MM.1S (cell line): Measurements from ENCODE around the gene RHOBTB1.

ENCODE experiments used
- DNase-seq: peaks from one replicate; pipeline ENCODE4 v3.0.0-alpha.2; 2015
- H2AFZ ChIP-seq: fragments of 300-600 bp; sonication (generic); 2 replicates; pipeline ENCODE4 v1.6.0; 2016; ENCODE audit warnings: antibody characterized with exemption, low read length
- H3F3A ChIP-seq: fragments of 300-600 bp; sonication (generic); 2 replicates; pipeline ENCODE4 v1.6.1; 2016; ENCODE audit warnings: mild to moderate bottlenecking, antibody characterized with exemption, low read length, moderate library complexity, mixed read lengths; ENCODE audit not compliant: insufficient read depth
- H3K27ac ChIP-seq: fragments of 300-600 bp; sonication (generic); 2 replicates; pipeline ENCODE4 v1.5.1; 2016; ENCODE audit warnings: mild to moderate bottlenecking, low read length
- H3K27me3 ChIP-seq: fragments of 300-600 bp; sonication (generic); replicated peaks from 2 replicates; pipeline ENCODE4 v1.6.0; 2016; ENCODE audit warnings: low read length; ENCODE audit not compliant: insufficient read depth
- H3K36me3 ChIP-seq: fragments of 300-600 bp; sonication (generic); replicated peaks from 2 replicates; pipeline ENCODE4 v1.6.1; 2016; ENCODE audit warnings: mild to moderate bottlenecking, low read length, mixed read lengths; ENCODE audit not compliant: insufficient read depth
- H3K4me1 ChIP-seq: fragments of 300-600 bp; sonication (generic); 2 replicates; pipeline ENCODE4 v1.6.1; 2016; ENCODE audit warnings: low read length, mixed read lengths
- H3K4me2 ChIP-seq: fragments of 300-600 bp; sonication (generic); 2 replicates; pipeline ENCODE4 v1.6.0; 2016; ENCODE audit warnings: low read depth, low read length
- H3K4me3 ChIP-seq: fragments of 300-600 bp; sonication (generic); 2 replicates; pipeline ENCODE4 v1.5.1; 2016; ENCODE audit warnings: low read length, mixed read lengths
- H3K79me2 ChIP-seq: fragments of 300-600 bp; sonication (generic); 2 replicates; pipeline ENCODE4 v1.6.1; 2016; ENCODE audit warnings: mixed run types, low read length, mixed read lengths
- H3K9ac ChIP-seq: fragments of 300-600 bp; sonication (generic); 2 replicates; pipeline ENCODE4 v1.6.1; 2016; ENCODE audit warnings: low read length, mixed read lengths
- H3K9me2 ChIP-seq: fragments of 300-600 bp; sonication (generic); replicated peaks from 2 replicates; pipeline ENCODE4 v1.6.1; 2016; ENCODE audit warnings: mild to moderate bottlenecking, low read length, mixed read lengths; ENCODE audit not compliant: insufficient read depth
- H3K9me3 ChIP-seq: fragments of 300-600 bp; sonication (generic); replicated peaks from 2 replicates; pipeline ENCODE4 v1.6.1; 2016; ENCODE audit warnings: mild to moderate bottlenecking, low read length, mixed read lengths; ENCODE audit not compliant: insufficient read depth
- H4K20me1 ChIP-seq: fragments of 300-600 bp; sonication (generic); 2 replicates; pipeline ENCODE4 v1.6.1; 2016; ENCODE audit warnings: mild to moderate bottlenecking, low read length, moderate library complexity, mixed read lengths; ENCODE audit not compliant: insufficient read depth
- EZH2 ChIP-seq: fragments of 300-600 bp; sonication (generic); optimal IDR thresholded peaks from 2 replicates; pipeline ENCODE3; 2017; ENCODE audit warnings: low read depth, mild to moderate bottlenecking, antibody characterized with exemption, low read length, mixed read lengths
- EZH2phosphoT487 ChIP-seq: fragments of 300-600 bp; sonication (generic); IDR thresholded peaks from 2 replicates; pipeline ENCODE4 v1.6.1; 2018; ENCODE audit warnings: antibody characterized with exemption, low read length
- TF ChIP-seq, protein P1 (sequence below): fragments of 300-600 bp; sonication (generic); IDR thresholded peaks from 2 replicates; pipeline ENCODE4 v1.5.1; 2016; ENCODE audit warnings: antibody characterized with exemption, low read length, mixed read lengths

Gene RHOBTB1

DNA sequence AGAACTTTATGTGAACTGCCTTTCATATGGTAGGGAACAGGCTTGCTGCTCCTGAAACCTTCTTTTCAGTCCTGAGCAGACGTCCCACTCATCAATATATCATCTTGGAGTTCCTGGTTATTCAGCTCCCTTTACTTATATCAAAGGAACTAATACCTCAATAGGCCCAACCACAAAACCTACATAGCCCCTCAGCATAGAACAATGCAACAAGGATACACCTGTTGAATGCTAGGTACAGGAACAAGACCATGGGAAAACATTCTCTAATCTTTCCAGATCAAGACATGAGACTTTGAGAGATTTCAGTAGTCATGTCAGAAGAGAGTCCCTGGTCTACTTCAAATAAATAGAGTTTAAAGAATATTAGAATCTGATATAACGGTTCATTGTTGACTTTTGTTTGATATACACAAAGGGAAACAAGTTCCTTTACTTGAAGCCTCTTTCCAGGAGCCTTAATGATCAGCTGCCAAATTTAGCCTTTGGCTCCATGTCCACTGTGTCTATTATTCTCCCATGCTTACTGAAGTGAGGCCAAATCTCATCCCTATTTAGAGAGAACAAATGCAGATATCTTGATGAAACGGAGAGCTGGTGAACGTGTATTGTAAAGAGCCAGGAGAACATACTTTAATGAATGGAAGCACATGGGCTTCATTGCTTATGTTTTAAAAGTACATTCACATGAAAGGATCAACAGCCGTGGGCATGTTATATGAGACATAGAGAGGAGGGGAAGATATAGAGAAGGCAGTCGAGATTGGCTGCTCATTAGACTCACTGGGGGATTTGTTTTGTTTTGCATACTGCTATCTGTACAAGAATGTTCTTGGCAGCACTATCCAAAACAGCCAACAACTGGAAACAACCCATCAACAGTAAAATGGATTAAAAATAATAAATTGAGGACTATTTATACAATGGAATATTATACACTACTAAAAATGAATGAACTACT lies 9.5 kb downstream of the RHOBTB1 start:
- H3K27me3 ChIP-seq = no peaks in the 10 kb centered on the region
- no peak overlapping the region for H2AFZ ChIP-seq
- H4K20me1 ChIP-seq = no peaks in the 10 kb centered on the region
- H3K4me2 ChIP-seq = no peak overlapping the region
- H3K9ac ChIP-seq = no peak overlapping the region
- H3K9me3 ChIP-seq = no peaks in the 10 kb centered on the region
- no peaks in the 10 kb centered on the region for H3F3A ChIP-seq
- H3K79me2 ChIP-seq = no peaks in the 10 kb centered on the region
- no peak for TF ChIP-seq EZH2
- TF ChIP-seq, protein P1, sequence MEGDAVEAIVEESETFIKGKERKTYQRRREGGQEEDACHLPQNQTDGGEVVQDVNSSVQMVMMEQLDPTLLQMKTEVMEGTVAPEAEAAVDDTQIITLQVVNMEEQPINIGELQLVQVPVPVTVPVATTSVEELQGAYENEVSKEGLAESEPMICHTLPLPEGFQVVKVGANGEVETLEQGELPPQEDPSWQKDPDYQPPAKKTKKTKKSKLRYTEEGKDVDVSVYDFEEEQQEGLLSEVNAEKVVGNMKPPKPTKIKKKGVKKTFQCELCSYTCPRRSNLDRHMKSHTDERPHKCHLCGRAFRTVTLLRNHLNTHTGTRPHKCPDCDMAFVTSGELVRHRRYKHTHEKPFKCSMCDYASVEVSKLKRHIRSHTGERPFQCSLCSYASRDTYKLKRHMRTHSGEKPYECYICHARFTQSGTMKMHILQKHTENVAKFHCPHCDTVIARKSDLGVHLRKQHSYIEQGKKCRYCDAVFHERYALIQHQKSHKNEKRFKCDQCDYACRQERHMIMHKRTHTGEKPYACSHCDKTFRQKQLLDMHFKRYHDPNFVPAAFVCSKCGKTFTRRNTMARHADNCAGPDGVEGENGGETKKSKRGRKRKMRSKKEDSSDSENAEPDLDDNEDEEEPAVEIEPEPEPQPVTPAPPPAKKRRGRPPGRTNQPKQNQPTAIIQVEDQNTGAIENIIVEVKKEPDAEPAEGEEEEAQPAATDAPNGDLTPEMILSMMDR = no peak
- TF ChIP-seq EZH2phosphoT487 = no peak
- DNase-seq = no peak
- no peaks in the 10 kb centered on the region for H3K36me3 ChIP-seq
- H3K4me3 ChIP-seq = no peak overlapping the region
- no peaks in the 10 kb centered on the region for H3K4me1 ChIP-seq
- no peaks in the 10 kb centered on the region for H3K9me2 ChIP-seq
- no peak overlapping the region for H3K27ac ChIP-seq

DNA sequence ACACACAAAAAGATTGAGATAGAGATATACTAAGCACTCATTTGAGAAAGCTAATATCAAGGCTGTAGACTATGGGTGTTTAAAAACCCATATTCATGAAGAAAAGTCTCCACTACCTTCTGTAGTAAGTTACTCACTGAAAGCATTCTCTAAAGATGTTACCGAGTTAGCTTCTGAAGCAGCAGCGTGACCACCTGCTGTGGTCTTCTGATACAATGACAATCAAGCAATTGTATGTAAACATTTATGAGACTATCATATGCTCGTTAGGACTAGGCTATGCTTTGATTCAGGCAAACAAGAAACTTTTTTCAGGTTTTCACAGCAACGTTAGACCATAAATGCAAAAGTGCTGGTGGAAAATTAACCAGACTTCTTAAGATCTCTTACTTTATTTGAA lies 11.2 kb downstream of the RHOBTB1 start:
- H3K27ac ChIP-seq = no peak overlapping the region
- no peaks in the 10 kb centered on the region for H3K9me3 ChIP-seq
- H3F3A ChIP-seq = no peaks in the 10 kb centered on the region
- H2AFZ ChIP-seq = no peak overlapping the region
- H3K27me3 ChIP-seq = no peaks in the 10 kb centered on the region
- no peak overlapping the region for H3K4me2 ChIP-seq
- no peaks in the 10 kb centered on the region for H3K4me1 ChIP-seq
- TF ChIP-seq EZH2phosphoT487 = no peak
- no peak for TF ChIP-seq EZH2
- TF ChIP-seq, protein P1 = no peak
- no peaks in the 10 kb centered on the region for H4K20me1 ChIP-seq
- no peaks in the 10 kb centered on the region for H3K79me2 ChIP-seq
- H3K36me3 ChIP-seq = no peaks in the 10 kb centered on the region
- no peak for DNase-seq
- H3K9me2 ChIP-seq = no peaks in the 10 kb centered on the region
- no peak overlapping the region for H3K9ac ChIP-seq
- H3K4me3 ChIP-seq = no peak overlapping the region

DNA sequence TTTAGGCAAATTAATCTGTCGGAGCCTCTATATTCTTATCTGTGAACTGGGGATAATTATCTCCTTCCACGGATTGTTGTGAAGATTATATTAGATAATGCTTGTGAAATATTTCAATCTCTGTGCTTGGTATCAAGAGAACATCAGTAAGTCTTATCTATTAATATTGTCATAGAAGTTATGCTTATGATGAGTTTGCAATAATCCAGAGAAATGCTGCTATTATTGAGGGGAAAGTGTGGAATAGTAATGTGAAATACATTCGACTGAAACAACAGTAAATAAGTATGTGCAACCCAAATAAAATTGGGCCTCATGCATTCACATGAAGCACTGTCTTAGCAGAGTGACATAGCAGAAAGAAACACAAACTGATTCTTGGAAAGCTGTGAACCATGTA lies 13.7 kb downstream of the RHOBTB1 start:
- H3K4me2 ChIP-seq = no peak overlapping the region
- no peaks in the 10 kb centered on the region for H3K27me3 ChIP-seq
- no peak overlapping the region for H3K4me3 ChIP-seq
- H3K4me1 ChIP-seq = no peaks in the 10 kb centered on the region
- H3F3A ChIP-seq = no peaks in the 10 kb centered on the region
- H2AFZ ChIP-seq = no peak overlapping the region
- DNase-seq = no peak
- no peaks in the 10 kb centered on the region for H3K9me2 ChIP-seq
- H3K27ac ChIP-seq = no peak overlapping the region
- H3K36me3 ChIP-seq = no peaks in the 10 kb centered on the region
- no peak overlapping the region for H3K9ac ChIP-seq
- H3K9me3 ChIP-seq = no peaks in the 10 kb centered on the region
- no peaks in the 10 kb centered on the region for H4K20me1 ChIP-seq
- TF ChIP-seq EZH2phosphoT487 = no peak
- TF ChIP-seq EZH2 = no peak
- TF ChIP-seq, protein P1 = no peak
- H3K79me2 ChIP-seq = no peaks in the 10 kb centered on the region
